ENCODE results near the gene ZNF593.

The ZNF593 gene

DNA sequence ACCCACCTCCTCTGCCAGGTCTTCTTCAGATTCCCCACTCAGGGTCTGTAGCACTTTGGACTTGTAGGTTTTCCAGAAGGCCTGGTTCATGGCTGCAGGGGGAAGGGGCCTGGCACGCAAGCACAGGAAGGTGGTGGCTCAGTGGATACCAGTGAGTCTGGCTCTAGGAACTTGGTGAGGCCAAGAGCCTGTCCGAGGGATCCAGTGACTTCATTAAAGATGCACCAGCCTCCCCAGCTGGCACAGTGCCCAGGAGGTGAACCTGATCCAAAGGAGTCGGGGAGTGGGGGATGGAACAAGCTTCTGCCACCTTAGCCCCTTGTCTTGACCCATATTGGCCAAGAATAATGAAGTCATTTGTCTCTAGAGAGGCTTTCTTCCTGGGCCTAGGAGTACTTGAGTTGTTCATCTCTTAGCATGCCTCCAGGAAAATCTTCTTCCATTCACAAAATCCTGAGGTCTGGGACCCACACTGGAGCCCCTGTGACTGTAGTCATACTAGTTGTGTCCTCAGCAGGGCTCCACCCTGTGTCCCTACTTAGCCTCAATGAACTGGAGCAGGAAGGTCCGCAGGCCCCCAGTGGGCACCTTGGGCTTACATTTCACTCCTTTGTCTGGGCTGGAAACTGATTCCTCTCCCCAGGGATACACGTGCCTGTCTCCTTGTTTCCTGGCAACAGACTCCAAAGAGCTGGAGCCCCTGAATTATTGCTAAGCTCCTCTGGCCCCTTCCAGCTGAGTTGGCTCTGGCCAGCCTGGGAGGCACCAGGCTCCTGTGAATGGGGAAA lies 1.1 kb upstream of the ZNF593 start, which contains the start of gene C1orf232:
Gene C1orf232 (minus strand): TSS at position 554 of the 788 bp plus-strand sequence. CDS start 464 bp downstream, at position 90.
- TF ChIP-seq, protein P1, sequence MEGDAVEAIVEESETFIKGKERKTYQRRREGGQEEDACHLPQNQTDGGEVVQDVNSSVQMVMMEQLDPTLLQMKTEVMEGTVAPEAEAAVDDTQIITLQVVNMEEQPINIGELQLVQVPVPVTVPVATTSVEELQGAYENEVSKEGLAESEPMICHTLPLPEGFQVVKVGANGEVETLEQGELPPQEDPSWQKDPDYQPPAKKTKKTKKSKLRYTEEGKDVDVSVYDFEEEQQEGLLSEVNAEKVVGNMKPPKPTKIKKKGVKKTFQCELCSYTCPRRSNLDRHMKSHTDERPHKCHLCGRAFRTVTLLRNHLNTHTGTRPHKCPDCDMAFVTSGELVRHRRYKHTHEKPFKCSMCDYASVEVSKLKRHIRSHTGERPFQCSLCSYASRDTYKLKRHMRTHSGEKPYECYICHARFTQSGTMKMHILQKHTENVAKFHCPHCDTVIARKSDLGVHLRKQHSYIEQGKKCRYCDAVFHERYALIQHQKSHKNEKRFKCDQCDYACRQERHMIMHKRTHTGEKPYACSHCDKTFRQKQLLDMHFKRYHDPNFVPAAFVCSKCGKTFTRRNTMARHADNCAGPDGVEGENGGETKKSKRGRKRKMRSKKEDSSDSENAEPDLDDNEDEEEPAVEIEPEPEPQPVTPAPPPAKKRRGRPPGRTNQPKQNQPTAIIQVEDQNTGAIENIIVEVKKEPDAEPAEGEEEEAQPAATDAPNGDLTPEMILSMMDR (IDR thresholded peaks at IDR 0.05; ENCODE audit: extremely low read depth, missing control alignments), result no peak
- no peak for DNase-seq (ENCODE audit: low spot score)

GRCh38 chr1:26169198-26169554 lies 532 bp upstream of the ZNF593 start:
- TF ChIP-seq, protein P1 (IDR thresholded peaks at IDR 0.05; ENCODE audit: extremely low read depth, missing control alignments), result no peak
- DNase-seq (ENCODE audit: low spot score), result no peak

GRCh38 chr1:26170472-26170821 lies 739 bp downstream of the ZNF593 start:
- DNase-seq (ENCODE audit: low spot score), result no peak
- TF ChIP-seq, protein P1 (IDR thresholded peaks at IDR 0.05; ENCODE audit: extremely low read depth, missing control alignments), result no peak

- no peak for DNase-seq (ENCODE audit: low spot score)
These were observed 1.7 kb downstream of the ZNF593 start, which contains the start of gene ZNF593OS for GRCh38 chr1:26171084-26172072. ZNF593OS (minus strand) TSS chr1:26171832; CDS start chr1:26171661, 171 bp downstream.

GRCh38 chr1:26175346-26175745 lies 5.6 kb downstream of the ZNF593 start:
- TF ChIP-seq, protein P1 (IDR thresholded peaks at IDR 0.05; ENCODE audit: extremely low read depth, missing control alignments), result no peak
- no peak for DNase-seq (ENCODE audit: low spot score)

More at GRCh38 chr1:26171084-26172072, 1.7 kb downstream of the ZNF593 start, which contains the start of gene ZNF593OS:
- TF ChIP-seq, protein P1 (IDR thresholded peaks at IDR 0.05; ENCODE audit: extremely low read depth, missing control alignments), result no peak

DNA sequence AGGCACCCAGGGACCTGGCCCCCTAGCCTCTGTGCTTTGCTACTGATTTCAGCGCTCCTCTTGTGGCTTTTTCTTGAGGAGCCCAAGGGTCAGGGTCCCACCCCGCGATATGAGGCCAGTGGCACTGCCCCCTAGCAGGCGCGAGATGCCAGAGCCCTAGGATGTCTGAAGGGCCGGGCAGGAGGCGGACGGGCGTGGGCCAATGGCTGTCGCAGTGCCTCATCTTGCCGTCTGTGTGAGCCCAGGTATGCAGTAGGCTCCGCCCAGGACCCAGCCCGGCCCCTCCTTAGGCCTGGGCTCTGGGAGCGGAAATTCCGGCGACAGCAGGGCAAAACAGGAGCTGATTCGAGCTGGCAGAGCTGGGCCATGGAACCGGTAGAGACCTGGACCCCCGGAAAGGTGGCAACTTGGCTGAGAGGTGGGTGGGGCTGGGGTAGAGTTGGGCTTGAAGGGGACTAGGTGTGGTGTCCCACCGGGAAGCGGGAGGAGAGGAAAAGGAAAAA lies 7.5 kb downstream of the ZNF593 start, which contains the start of gene CNKSR1:
Gene CNKSR1 (plus strand): TSS at position 310 of the 503 bp plus-strand sequence. CDS start 57 bp downstream, at position 367.
- DNase-seq (ENCODE audit: low spot score), result no peak
- TF ChIP-seq, protein P1 (IDR thresholded peaks at IDR 0.05; ENCODE audit: extremely low read depth, missing control alignments), result no peak

Data from GM20000 (cell line).